Measurements from ENCODE around the gene CAMK1D. TPM values are rescaled to one million over a fixed set of nuclear protein-coding genes. Genes with fewer than 3 reads are reported as not detected.

Gene CAMK1D
- total and polyA plus RNA-seq, 2 of the 8 experiments (the other 6 are each of a cell fraction or from before 2014, with no cell fraction given): 3.5 to 10.6 TPM

DNA sequence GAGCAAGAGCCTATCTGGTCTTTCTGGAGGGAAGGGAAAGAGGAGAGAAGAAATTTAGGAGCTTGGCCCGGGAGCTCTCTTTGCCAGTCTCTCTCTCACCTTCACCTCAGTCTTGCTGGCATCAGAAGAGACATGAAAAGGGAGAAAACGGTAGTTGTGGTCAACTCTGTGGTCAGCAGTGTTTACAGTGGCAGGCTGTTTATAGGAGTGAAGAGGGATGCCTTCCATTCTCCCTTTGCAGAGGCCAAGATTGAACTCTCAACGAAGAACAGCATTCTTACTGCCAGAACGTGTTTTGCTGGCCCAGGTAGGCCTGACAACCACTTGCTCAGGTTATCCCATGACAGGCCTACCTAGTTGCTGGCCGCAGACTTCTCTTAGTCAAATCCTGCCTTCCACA, 518.9 kb downstream of the CAMK1D start:
- no peaks in the 10 kb centered on the region for H3K79me1 ChIP-seq (ENCODE audit: low read depth, low read length)
- H3K4me3 ChIP-seq (ENCODE audit: extremely low read depth in 1 of 4, insufficient read depth in 2 of 4, low read depth in 3 of 4, low read length in 4 of 4): no peak overlapping the region
- no peaks in the 10 kb centered on the region for H3K23me2 ChIP-seq (ENCODE audit: low read depth, low read length)
- H3K4me2 ChIP-seq (ENCODE audit: insufficient read depth in 1 of 2, low read depth in 2 of 2, low read length in 2 of 2): no peak overlapping the region
- ChIA-PET POLR2A (ENCODE audit: partially characterized antibody) (no interaction called here), CTCF (ENCODE audit: partially characterized antibody) (no interaction called here)
- 84% methylated on average over 5 of the region's 5 CpGs; no CpG with 5 or more reads in 1 of the 2 experiments for WGBS, 2 experiments (ENCODE audit: extremely low coverage in 1 of 2, insufficient coverage in 1 of 2, insufficient read length in 1 of 2, insufficient replicate concordance in 2 of 2, low coverage in 1 of 2, low lambda C conversion rate in 2 of 2, missing lambda C conversion rate in 1 of 2)
- H3K4me1 ChIP-seq (replicated peaks in 1 of 4; ENCODE audit: control insufficient read depth in 3 of 4, insufficient read depth in 4 of 4, low read length in 3 of 4): no peaks in the 10 kb centered on the region
- H3K14ac ChIP-seq (ENCODE audit: insufficient read length): no peak overlapping the region
- DNase-seq (ENCODE audit: low read depth in 1 of 2, low spot score in 2 of 2) (no peak), FAIRE-seq (no peak)
- no peak overlapping the region for H2BK15ac ChIP-seq (ENCODE audit: low read length)
- no peaks in the 10 kb centered on the region for H4K20me1 ChIP-seq (replicated peaks in 1 of 2; ENCODE audit: control insufficient read depth in 1 of 2, insufficient read depth in 2 of 2, low read length in 2 of 2)
- H2BK20ac ChIP-seq (ENCODE audit: low read length): no peak overlapping the region
- H3K27ac ChIP-seq (ENCODE audit: low read depth, low read length): no peak overlapping the region
- H3K23ac ChIP-seq (ENCODE audit: insufficient read length): no peak overlapping the region
- no peak overlapping the region for H4K91ac ChIP-seq (replicated peaks; ENCODE audit: insufficient read length, low read length)
- no peak overlapping the region for H3K56ac ChIP-seq (replicated peaks; ENCODE audit: insufficient read length, low read depth, low read length)
- H3K18ac ChIP-seq (ENCODE audit: extremely low read depth, low read length): no peak overlapping the region
- H3K9ac ChIP-seq (replicated peaks in 1 of 4; ENCODE audit: extremely low read depth in 1 of 4, low read depth in 3 of 4, low read length in 3 of 4): no peak overlapping the region
- no peak overlapping the region for H2BK12ac ChIP-seq (ENCODE audit: low read depth, low read length)
- no peaks in the 10 kb centered on the region for H3K9me3 ChIP-seq (ENCODE audit: insufficient read depth in 2 of 2, low read depth in 1 of 2, low read length in 1 of 2)
- H4K8ac ChIP-seq (ENCODE audit: extremely low read depth, insufficient read depth, low read length): no peak overlapping the region
- H2BK120ac ChIP-seq (replicated peaks; ENCODE audit: low read depth, low read length): no peak overlapping the region
- H3K4ac ChIP-seq (replicated peaks; ENCODE audit: insufficient read length, low read depth, low read length): no peak overlapping the region
- no peaks in the 10 kb centered on the region for H3K27me3 ChIP-seq (replicated peaks in 1 of 4; ENCODE audit: control insufficient read depth in 3 of 4, extremely low read depth in 1 of 4, insufficient read depth in 3 of 4, low read length in 3 of 4)
- no peak overlapping the region for H2AFZ ChIP-seq (ENCODE audit: low read length)
- no peak overlapping the region for H2AK5ac ChIP-seq (ENCODE audit: low read depth, low read length)
- H2BK5ac ChIP-seq (ENCODE audit: low read depth, low read length): no peak overlapping the region
- H3K36me3 ChIP-seq (ENCODE audit: control insufficient read depth in 2 of 4, insufficient read depth in 4 of 4, low read length in 3 of 4): no peaks in the 10 kb centered on the region
- no peak overlapping the region for H4K5ac ChIP-seq (ENCODE audit: insufficient read length, low read depth, low read length)
- H3K79me2 ChIP-seq (ENCODE audit: control insufficient read depth in 1 of 2, insufficient read depth in 2 of 2, low read length in 2 of 2): no peaks in the 10 kb centered on the region
- TF ChIP-seq, protein P1, sequence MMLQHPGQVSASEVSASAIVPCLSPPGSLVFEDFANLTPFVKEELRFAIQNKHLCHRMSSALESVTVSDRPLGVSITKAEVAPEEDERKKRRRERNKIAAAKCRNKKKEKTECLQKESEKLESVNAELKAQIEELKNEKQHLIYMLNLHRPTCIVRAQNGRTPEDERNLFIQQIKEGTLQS (IDR thresholded peaks at IDR 0.05; ENCODE audit: insufficient read depth, low read depth, low read length): no peak
- TF ChIP-seq SP2 (IDR thresholded peaks at IDR 0.05; ENCODE audit: low read length) (no peak), CTBP2 (IDR thresholded peaks at IDR 0.05; ENCODE audit: borderline replicate concordance, insufficient read depth, insufficient read length, low read length) (no peak), RXRA (IDR thresholded peaks at IDR 0.05; ENCODE audit: insufficient read depth, low read depth, low read length) (no peak), GTF2F1 (IDR thresholded peaks at IDR 0.05; ENCODE audit: borderline replicate concordance, low read depth, low read length) (no peak), SAP30 (IDR thresholded peaks at IDR 0.05; ENCODE audit: insufficient read depth, insufficient replicate concordance, low read length) (no peak)

Measured in H1 (cell line).